HEK293 (cell line): ENCODE results near the gene CAPZB.

Experiments used
- CTCF ChIA-PET: fragments of 350-600 bp; formaldehyde crosslinking; extraction: SDS; loops from one replicate; lab custom pipeline; 2021; ENCODE audit warnings: antibody characterized with exemption; lab: Yijun Ruan, JAX
- POLR2A ChIA-PET: fragments of 300-600 bp; formaldehyde crosslinking; extraction: SDS; loops from one replicate; lab custom pipeline; 2020; ENCODE audit warnings: antibody characterized with exemption, inconsistent platforms; lab: Yijun Ruan, JAX
- H3K27ac ChIP-seq: fragments of 200-500 bp; sonication (Bioruptor generic); 2 replicates; pipeline ENCODE4 v1.5.1; 2014; ENCODE audit warnings: low read depth, low read length, control low read depth, inconsistent platforms; ENCODE audit errors: extremely low read depth
- H3K36me3 ChIP-seq, 2 experiments: fragments of 200-500 bp in 1 of 2; sonication (Bioruptor generic) in 1 of 2; 1 replicate in 1 of 2; 2 replicates in 1 of 2; pipeline ENCODE4 v1.5.1; 2014 to 2017; ENCODE audit warnings: inconsistent platforms in 2 of 2, low read length in 2 of 2; ENCODE audit not compliant: control insufficient read depth in 2 of 2, insufficient read depth in 1 of 2
- H3K4me1 ChIP-seq: fragments of 200-500 bp; sonication (Bioruptor generic); 2 replicates; pipeline ENCODE4 v1.5.1; 2014; ENCODE audit warnings: mild to moderate bottlenecking, low read length, inconsistent platforms; ENCODE audit not compliant: control insufficient read depth, insufficient read depth
- H3K4me3 ChIP-seq: 2 replicates; pipeline ENCODE4 v1.5.1; 2011; ENCODE audit warnings: low read depth, mild to moderate bottlenecking, control low read depth, low read length, moderate library complexity
- H3K9me3 ChIP-seq: fragments of 200-500 bp; sonication (Bioruptor generic); 2 replicates; pipeline ENCODE4 v1.5.1; 2014; ENCODE audit warnings: low read depth, low read length, inconsistent platforms; ENCODE audit not compliant: control insufficient read depth, insufficient read depth
- EGR2 ChIP-seq: fragments of 450-650 bp; formaldehyde crosslinking; IDR thresholded peaks from 2 replicates; pipeline ENCODE4 v1.5.1; 2016; ENCODE audit warnings: low read depth, missing biosample characterization, missing genetic modification characterization
- ELK4 ChIP-seq: IDR thresholded peaks from 2 replicates; pipeline ENCODE4 v1.6.1; 2011; ENCODE audit warnings: mild to moderate bottlenecking, low read depth, low read length, borderline replicate concordance
- PATZ1 ChIP-seq: fragments of 450-650 bp; formaldehyde crosslinking; IDR thresholded peaks from 2 replicates; pipeline ENCODE4 v1.5.1; 2016; ENCODE audit warnings: missing biosample characterization, missing genetic modification characterization
- PRDM1 ChIP-seq: fragments of 450-650 bp; formaldehyde crosslinking; IDR thresholded peaks from 2 replicates; pipeline ENCODE4; 2016; ENCODE audit warnings: missing biosample characterization, missing genetic modification characterization
- SCRT1 ChIP-seq: fragments of 450-650 bp; formaldehyde crosslinking; IDR thresholded peaks from 2 replicates; pipeline ENCODE4 v1.5.1; 2016; ENCODE audit warnings: missing biosample characterization, missing genetic modification characterization, borderline replicate concordance
- SCRT2 ChIP-seq: fragments of 450-650 bp; formaldehyde crosslinking; IDR thresholded peaks from 2 replicates; pipeline ENCODE4 v1.5.1; 2016; ENCODE audit warnings: missing biosample characterization, missing genetic modification characterization
- SP2 ChIP-seq: fragments of 450-650 bp; formaldehyde crosslinking; IDR thresholded peaks from 2 replicates; pipeline ENCODE4 v1.5.1; 2016; ENCODE audit warnings: missing biosample characterization, missing genetic modification characterization
- SP3 ChIP-seq: fragments of 450-650 bp; formaldehyde crosslinking; IDR thresholded peaks from 2 replicates; pipeline ENCODE4 v1.5.1; 2016; ENCODE audit warnings: missing biosample characterization, missing genetic modification characterization
- ZBTB17 ChIP-seq: fragments of 450-650 bp; formaldehyde crosslinking; IDR thresholded peaks from 2 replicates; pipeline ENCODE4 v1.5.1; 2016; ENCODE audit warnings: missing biosample characterization, missing genetic modification characterization
- ZNF362 ChIP-seq: fragments of 450-650 bp; formaldehyde crosslinking; IDR thresholded peaks from 2 replicates; pipeline ENCODE4 v1.5.1; 2016; ENCODE audit warnings: missing biosample characterization, missing genetic modification characterization
- ZNF37A ChIP-seq: fragments of 450-650 bp; IDR thresholded peaks from 2 replicates; pipeline ENCODE4 v1.5.1; 2018; ENCODE audit warnings: missing biosample characterization, missing genetic modification characterization
- ZNF423 ChIP-seq: fragments of 450-650 bp; formaldehyde crosslinking; IDR thresholded peaks from 2 replicates; pipeline ENCODE4 v1.5.1; 2016; ENCODE audit warnings: missing biosample characterization, missing genetic modification characterization
- ZNF600 ChIP-seq: fragments of 450-650 bp; formaldehyde crosslinking; IDR thresholded peaks from 2 replicates; pipeline ENCODE4 v1.5.1; 2016; ENCODE audit warnings: missing biosample characterization, missing genetic modification characterization
- ZNF776 ChIP-seq: fragments of 450-650 bp; formaldehyde crosslinking; IDR thresholded peaks from 2 replicates; pipeline ENCODE4 v1.5.0; 2017; ENCODE audit warnings: missing biosample characterization, missing genetic modification characterization, borderline replicate concordance
- ZNF791 ChIP-seq: fragments of 450-650 bp; formaldehyde crosslinking; IDR thresholded peaks from 2 replicates; pipeline ENCODE4 v1.5.1; 2016; ENCODE audit warnings: missing biosample characterization, missing genetic modification characterization
- ZSCAN16 ChIP-seq: fragments of 450-650 bp; formaldehyde crosslinking; IDR thresholded peaks from 2 replicates; pipeline ENCODE4 v1.5.1; 2016; ENCODE audit warnings: missing biosample characterization, missing genetic modification characterization
- ZSCAN30 ChIP-seq: fragments of 450-650 bp; IDR thresholded peaks from 2 replicates; pipeline ENCODE4 v1.5.1; 2018; ENCODE audit warnings: missing biosample characterization, mild to moderate bottlenecking, missing genetic modification characterization, moderate library complexity
- TF ChIP-seq, protein P1 (sequence below): fragments of 450-650 bp; formaldehyde crosslinking; IDR thresholded peaks from 2 replicates; pipeline ENCODE4 v1.5.1; 2016; ENCODE audit warnings: missing biosample characterization, missing genetic modification characterization, borderline replicate concordance
- TF ChIP-seq, protein P2 (sequence below): fragments of 450-650 bp; formaldehyde crosslinking; IDR thresholded peaks from 2 replicates; pipeline ENCODE4 v1.5.1; 2016; ENCODE audit warnings: missing biosample characterization, missing genetic modification characterization

Gene CAPZB

GRCh38 chr1:19475296-19475695, 10.0 kb downstream of the CAPZB start:
- no peaks in the 10 kb centered on the region for H3K4me1 ChIP-seq
- H3K4me3 ChIP-seq = no peak overlapping the region
- ChIA-PET CTCF (no interaction called here), POLR2A (no interaction called here)
- TF ChIP-seq ZNF600 (no peak), SP2 (no peak), ZSCAN30 (tag by site-specific recombination) (no peak), ELK4 (no peak), SCRT1 (no peak), PRDM1 (tag by site-specific recombination) (no peak), ZSCAN16 (no peak), ZNF791 (tag by site-specific recombination) (no peak), ZNF423 (tag by site-specific recombination) (no peak), ZNF776 (no peak), SP3 (no peak), ZNF362 (no peak), PATZ1 (tag by site-specific recombination) (no peak)
- TF ChIP-seq, protein P1, sequence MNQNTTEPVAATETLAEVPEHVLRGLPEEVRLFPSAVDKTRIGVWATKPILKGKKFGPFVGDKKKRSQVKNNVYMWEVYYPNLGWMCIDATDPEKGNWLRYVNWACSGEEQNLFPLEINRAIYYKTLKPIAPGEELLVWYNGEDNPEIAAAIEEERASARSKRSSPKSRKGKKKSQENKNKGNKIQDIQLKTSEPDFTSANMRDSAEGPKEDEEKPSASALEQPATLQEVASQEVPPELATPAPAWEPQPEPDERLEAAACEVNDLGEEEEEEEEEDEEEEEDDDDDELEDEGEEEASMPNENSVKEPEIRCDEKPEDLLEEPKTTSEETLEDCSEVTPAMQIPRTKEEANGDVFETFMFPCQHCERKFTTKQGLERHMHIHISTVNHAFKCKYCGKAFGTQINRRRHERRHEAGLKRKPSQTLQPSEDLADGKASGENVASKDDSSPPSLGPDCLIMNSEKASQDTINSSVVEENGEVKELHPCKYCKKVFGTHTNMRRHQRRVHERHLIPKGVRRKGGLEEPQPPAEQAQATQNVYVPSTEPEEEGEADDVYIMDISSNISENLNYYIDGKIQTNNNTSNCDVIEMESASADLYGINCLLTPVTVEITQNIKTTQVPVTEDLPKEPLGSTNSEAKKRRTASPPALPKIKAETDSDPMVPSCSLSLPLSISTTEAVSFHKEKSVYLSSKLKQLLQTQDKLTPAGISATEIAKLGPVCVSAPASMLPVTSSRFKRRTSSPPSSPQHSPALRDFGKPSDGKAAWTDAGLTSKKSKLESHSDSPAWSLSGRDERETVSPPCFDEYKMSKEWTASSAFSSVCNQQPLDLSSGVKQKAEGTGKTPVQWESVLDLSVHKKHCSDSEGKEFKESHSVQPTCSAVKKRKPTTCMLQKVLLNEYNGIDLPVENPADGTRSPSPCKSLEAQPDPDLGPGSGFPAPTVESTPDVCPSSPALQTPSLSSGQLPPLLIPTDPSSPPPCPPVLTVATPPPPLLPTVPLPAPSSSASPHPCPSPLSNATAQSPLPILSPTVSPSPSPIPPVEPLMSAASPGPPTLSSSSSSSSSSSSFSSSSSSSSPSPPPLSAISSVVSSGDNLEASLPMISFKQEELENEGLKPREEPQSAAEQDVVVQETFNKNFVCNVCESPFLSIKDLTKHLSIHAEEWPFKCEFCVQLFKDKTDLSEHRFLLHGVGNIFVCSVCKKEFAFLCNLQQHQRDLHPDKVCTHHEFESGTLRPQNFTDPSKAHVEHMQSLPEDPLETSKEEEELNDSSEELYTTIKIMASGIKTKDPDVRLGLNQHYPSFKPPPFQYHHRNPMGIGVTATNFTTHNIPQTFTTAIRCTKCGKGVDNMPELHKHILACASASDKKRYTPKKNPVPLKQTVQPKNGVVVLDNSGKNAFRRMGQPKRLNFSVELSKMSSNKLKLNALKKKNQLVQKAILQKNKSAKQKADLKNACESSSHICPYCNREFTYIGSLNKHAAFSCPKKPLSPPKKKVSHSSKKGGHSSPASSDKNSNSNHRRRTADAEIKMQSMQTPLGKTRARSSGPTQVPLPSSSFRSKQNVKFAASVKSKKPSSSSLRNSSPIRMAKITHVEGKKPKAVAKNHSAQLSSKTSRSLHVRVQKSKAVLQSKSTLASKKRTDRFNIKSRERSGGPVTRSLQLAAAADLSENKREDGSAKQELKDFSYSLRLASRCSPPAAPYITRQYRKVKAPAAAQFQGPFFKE (tag by site-specific recombination) = no peak
- H3K27ac ChIP-seq = no peak overlapping the region
- H3K9me3 ChIP-seq = no peaks in the 10 kb centered on the region
- H3K36me3 ChIP-seq = peaks cover 0 to 70% of the 10 kb centered on the region in 2 experiments; a peak in 2 of 3 replicates

DNA sequence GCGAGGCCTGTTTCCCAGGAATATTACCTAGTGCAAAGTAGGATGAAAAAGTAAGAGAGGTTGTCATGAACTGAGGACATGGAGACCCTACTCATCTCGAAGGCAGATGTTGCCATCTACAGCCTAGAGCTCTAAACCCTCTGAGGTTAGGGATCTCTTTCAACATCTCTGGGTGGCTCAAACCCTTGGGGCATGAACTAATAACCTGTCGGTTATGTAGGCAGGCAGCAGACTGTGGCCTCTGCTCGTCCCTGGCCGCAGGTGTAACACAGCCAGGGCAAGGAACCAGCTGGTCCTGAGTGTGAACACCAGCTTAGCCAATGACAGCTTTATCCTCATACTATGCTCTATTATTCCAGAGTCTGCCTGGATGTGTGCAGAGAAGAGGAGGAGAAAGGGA, 13.2 kb downstream of the CAPZB start:
- Histone ChIP-seq H3K4me3 (no peak overlapping the region), H3K4me1 (peaks cover 8% of the 10 kb centered on the region), H3K36me3 (peaks cover 0 to 55% of the 10 kb centered on the region in 2 experiments; a peak in 2 of 3 replicates), H3K27ac (no peak overlapping the region), H3K9me3 (no peaks in the 10 kb centered on the region)
- TF ChIP-seq ZNF37A = no peak
- TF ChIP-seq EGR2 (tag by site-specific recombination) = no peak
- TF ChIP-seq SCRT2 = peak; percentile 21; the same call in 1 of the 2 replicates
- TF ChIP-seq, protein P2, sequence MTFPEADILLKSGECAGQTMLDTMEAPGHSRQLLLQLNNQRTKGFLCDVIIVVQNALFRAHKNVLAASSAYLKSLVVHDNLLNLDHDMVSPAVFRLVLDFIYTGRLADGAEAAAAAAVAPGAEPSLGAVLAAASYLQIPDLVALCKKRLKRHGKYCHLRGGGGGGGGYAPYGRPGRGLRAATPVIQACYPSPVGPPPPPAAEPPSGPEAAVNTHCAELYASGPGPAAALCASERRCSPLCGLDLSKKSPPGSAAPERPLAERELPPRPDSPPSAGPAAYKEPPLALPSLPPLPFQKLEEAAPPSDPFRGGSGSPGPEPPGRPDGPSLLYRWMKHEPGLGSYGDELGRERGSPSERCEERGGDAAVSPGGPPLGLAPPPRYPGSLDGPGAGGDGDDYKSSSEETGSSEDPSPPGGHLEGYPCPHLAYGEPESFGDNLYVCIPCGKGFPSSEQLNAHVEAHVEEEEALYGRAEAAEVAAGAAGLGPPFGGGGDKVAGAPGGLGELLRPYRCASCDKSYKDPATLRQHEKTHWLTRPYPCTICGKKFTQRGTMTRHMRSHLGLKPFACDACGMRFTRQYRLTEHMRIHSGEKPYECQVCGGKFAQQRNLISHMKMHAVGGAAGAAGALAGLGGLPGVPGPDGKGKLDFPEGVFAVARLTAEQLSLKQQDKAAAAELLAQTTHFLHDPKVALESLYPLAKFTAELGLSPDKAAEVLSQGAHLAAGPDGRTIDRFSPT (tag by site-specific recombination) = no peak
- peak; percentile 48 for TF ChIP-seq ZBTB17 (tag by site-specific recombination)
- ChIA-PET CTCF (interaction anchor here (1.0 to 1.6 kb wide), 2 partner anchors 33 to 179 kb away, joined by 3 read pairs; no protein-coding TSS in a partner anchor), POLR2A (interaction anchor here (0.7 kb wide), 1 partner anchor 27 kb away, joined by 5 read pairs; no protein-coding TSS in a partner anchor)
